SIG-M5 (cell line): Measurements from ENCODE around the gene SPRR1A.

Experiments
- DNase-seq: peaks from one replicate; lab custom pipeline; 2025; lab: John Stamatoyannopoulos, UW

Gene SPRR1A

DNA sequence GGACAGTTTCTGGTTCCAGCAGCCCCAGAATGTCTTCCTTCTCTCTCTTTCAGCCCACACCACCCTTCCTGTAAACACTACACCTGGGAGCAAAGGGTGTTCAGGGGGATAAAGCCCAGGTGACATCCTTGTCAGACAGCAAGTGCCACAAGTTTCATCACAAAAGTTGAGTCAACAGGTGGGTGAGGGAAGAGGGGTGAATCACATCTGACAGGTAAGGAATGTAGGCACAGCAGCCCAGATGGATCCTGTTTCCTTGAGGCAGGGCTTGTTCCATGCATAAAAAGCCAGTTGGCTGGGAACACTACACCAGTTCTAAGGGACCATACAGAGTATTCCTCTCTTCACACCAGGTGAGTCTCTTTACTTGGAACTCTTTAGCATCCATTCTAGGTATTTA, 47.0 kb downstream of the SPRR1A start, which contains the start of gene SPRR1B:
SPRR1B (plus strand) TSS at position 309 of the 400 bp plus-strand sequence. CDS start 1,143 bp downstream, outside the sequence.
- no peak for DNase-seq

DNA sequence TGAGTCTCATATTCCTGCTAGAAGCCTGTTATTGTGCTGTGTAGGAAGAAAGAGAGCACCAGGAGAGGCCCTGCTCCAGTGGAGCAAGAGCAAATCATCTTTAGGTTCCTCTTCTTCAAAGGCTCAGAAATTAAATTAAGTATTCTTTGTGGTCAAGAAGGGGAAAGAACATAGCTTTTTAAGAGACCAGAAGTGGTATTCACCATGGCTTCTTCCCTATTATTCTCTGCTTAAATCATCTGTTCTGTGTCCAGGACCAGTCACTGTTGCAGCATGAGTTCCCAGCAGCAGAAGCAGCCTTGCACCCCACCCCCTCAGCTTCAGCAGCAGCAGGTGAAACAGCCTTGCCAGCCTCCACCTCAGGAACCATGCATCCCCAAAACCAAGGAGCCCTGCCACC, 48.2 kb downstream of the SPRR1A start:
- DNase-seq = no peak

DNA sequence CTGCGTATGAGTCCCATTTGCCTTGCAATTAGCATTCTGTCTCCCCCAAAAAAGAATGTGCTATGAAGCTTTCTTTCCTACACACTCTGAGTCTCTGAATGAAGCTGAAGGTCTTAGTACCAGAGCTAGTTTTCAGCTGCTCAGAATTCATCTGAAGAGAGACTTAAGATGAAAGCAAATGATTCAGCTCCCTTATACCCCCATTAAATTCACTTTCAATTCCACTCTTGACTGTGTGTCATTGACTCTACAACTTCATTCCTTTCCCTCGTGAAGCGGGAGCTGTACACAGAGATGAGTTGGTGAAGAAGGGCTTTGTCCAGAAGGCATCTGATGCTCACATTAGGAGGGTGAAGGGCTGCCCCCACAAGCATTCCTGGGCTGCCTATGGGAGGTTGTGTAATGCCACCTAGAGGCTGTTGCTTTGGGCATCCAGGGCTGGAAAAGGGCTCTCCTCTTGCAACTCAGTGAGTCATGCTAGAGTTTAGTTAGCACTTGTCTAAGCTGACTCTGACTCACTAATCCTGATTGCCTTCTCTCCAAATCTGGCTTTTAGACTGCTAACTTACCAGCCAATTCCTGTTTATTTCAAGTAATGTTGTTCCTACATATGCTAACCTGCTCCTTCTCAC, 48.9 kb downstream of the SPRR1A start:
- DNase-seq = no peak

DNA sequence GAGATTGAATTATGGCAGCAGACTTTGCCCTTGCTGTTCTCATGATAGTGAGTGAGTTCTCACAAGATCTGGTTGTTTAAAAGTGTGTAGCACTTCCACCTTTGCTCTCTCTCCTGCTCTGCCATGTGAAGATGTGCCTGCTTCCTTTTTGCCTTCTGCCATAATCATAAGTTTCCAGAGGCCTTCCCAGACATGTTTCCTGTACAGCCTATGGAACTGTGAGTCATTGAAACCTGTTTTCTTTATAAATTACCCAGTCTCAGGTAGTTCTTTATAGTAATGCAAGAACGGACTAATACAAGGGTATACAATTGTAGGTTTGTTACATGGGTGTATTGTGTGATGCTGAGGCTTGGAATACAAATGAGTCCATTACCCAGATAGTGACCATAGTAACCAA, 51.3 kb downstream of the SPRR1A start:
- DNase-seq = no peak
